ENCODE measurements around the gene ECPAS. TPM values are rescaled to one million over a fixed set of nuclear protein-coding genes. Genes with fewer than 3 reads are reported as not detected.

Gene ECPAS
- total RNA-seq, 1 donor from 2014 or later = 84.9 TPM

GRCh38 chr9:111427186-111427585, 57.0 kb downstream of the ECPAS start:
- ATAC-seq (no peak), DNase-seq (no peak)
- no peaks in the 10 kb centered on the region for H3K4me1 ChIP-seq
- H3K27me3 ChIP-seq = no peaks in the 10 kb centered on the region
- no peak overlapping the region for H3K4me3 ChIP-seq
- H3K36me3 ChIP-seq = peaks cover 95% of the 10 kb centered on the region
- no peaks in the 10 kb centered on the region for H3K9me3 ChIP-seq
- no peak overlapping the region for H3K27ac ChIP-seq
- no peak for TF ChIP-seq CTCF (IDR thresholded peaks at IDR 0.05)
- intact Hi-C loops (cut with DNase I) = no loop called here

- H3K27me3 ChIP-seq = no peaks in the 10 kb centered on the region
- intact Hi-C loops (cut with DNase I) = no loop called here
- H3K36me3 ChIP-seq = peaks cover 93% of the 10 kb centered on the region
- no peak for ATAC-seq
- no peak for TF ChIP-seq CTCF (IDR thresholded peaks at IDR 0.05)
- no peak overlapping the region for H3K27ac ChIP-seq
- H3K4me3 ChIP-seq = no peak overlapping the region
- H3K9me3 ChIP-seq = no peaks in the 10 kb centered on the region
- no peaks in the 10 kb centered on the region for H3K4me1 ChIP-seq
- no peak for DNase-seq
Measured at GRCh38 chr9:111423389-111423788, 60.8 kb downstream of the ECPAS start.

GRCh38 chr9:111414406-111414805, 69.8 kb downstream of the ECPAS start:
- no peak for TF ChIP-seq CTCF (IDR thresholded peaks at IDR 0.05)
- H3K27ac ChIP-seq = no peak overlapping the region
- no peak overlapping the region for H3K4me3 ChIP-seq
- H3K36me3 ChIP-seq = peaks cover 100% of the 10 kb centered on the region
- intact Hi-C loops (cut with DNase I) = no loop called here
- ATAC-seq (no peak), DNase-seq (no peak)
- no peaks in the 10 kb centered on the region for H3K27me3 ChIP-seq
- H3K4me1 ChIP-seq = no peaks in the 10 kb centered on the region
- no peaks in the 10 kb centered on the region for H3K9me3 ChIP-seq

GRCh38 chr9:111413996-111414395, 70.2 kb downstream of the ECPAS start:
- Histone ChIP-seq H3K36me3 (peaks cover 100% of the 10 kb centered on the region), H3K9me3 (no peaks in the 10 kb centered on the region), H3K4me1 (no peaks in the 10 kb centered on the region), H3K4me3 (no peak overlapping the region), H3K27ac (no peak overlapping the region), H3K27me3 (no peaks in the 10 kb centered on the region)
- DNase-seq (no peak), ATAC-seq (no peak)
- intact Hi-C loops (cut with DNase I) = no loop called here
- TF ChIP-seq CTCF (IDR thresholded peaks at IDR 0.05) = no peak

- H3K4me1 ChIP-seq = no peaks in the 10 kb centered on the region
- no peak overlapping the region for H3K27ac ChIP-seq
- H3K9me3 ChIP-seq = no peaks in the 10 kb centered on the region
- peaks cover 100% of the 10 kb centered on the region for H3K36me3 ChIP-seq
- TF ChIP-seq CTCF (IDR thresholded peaks at IDR 0.05) = no peak
- no peak for ATAC-seq
- H3K27me3 ChIP-seq = no peaks in the 10 kb centered on the region
- intact Hi-C loops (cut with DNase I) = no loop called here
- H3K4me3 ChIP-seq = no peak overlapping the region
- no peak for DNase-seq
Measured at GRCh38 chr9:111412280-111412679, 71.9 kb downstream of the ECPAS start.

GRCh38 chr9:111411266-111411665, 72.9 kb downstream of the ECPAS start:
- no peak for ATAC-seq
- Histone ChIP-seq H3K27me3 (no peaks in the 10 kb centered on the region), H3K36me3 (peaks cover 100% of the 10 kb centered on the region), H3K4me3 (no peak overlapping the region), H3K9me3 (no peaks in the 10 kb centered on the region), H3K27ac (no peak overlapping the region), H3K4me1 (no peaks in the 10 kb centered on the region)
- intact Hi-C loops (cut with DNase I) = no loop called here
- DNase-seq = no peak
- no peak for TF ChIP-seq CTCF (IDR thresholded peaks at IDR 0.05)

Measured in upper lobe of right lung (tissue), 1 donor.